ENCODE results near the gene ATP5PB.

Gene ATP5PB

DNA sequence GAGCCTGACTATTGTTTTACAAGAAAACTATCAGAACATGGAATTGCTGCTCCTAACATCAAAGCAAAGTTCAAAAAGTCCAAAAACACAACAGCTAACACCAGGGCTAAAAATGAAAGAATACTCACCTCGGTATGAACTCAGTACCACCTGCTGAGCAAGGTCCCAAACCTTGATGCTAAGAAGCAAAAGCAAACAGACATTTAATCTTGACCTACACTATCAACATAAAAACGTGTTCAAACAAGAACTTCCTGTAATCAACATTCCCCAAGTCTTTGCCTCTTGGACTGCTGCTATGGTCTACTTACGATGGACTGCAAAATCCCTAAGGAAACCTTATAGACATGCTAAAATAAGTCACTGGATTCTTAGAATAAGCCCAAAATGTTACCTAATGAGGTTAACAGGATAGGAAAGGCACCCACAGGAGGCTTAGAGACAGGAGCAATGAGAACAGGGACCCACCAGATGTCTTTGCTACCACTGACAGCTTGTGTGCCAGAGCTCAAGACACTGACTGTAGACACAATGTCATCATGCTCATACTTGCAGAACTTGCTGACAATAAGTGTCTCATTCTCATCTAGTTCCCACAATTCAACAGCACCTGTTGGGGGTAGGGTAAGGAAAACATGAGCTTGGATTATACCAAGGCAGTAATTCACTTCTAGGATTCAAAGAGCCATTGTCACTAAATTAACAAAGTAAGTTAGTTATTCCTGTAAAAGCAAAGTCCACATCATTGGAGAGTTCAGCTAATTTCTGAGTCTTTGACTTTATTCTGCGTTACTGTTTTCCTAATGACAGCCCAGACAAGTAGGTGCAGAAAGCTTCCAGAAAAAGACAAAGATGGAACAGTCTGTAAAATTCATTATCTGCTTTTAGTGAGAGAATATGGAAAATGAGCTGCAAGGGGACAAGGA lies 2.0 kb upstream of the ATP5PB start:
- no peak for DNase-seq (ENCODE audit: low read depth)

DNA sequence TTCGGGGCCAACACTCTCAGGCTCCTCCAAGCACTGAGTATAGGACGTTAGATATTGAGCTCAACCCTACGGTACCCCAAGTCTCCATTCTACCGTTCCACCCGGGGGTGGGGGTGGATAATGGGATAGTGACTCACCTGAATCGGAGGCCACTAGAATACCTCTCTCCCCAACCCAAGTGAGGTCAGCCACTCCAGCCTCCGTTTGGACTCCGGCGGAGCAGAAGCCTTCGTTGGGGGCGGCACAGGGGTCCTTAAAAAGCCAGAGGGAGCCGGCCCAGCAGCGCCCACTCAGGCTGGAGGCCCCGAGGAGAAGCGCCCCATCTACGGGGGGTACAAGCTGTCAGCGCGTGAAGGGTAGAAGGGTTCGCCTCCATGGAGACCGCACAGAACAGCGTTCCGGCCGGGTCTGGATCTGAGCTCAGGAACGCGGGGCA lies 764 bp upstream of the ATP5PB start:
- no peak for DNase-seq (ENCODE audit: low read depth)

DNA sequence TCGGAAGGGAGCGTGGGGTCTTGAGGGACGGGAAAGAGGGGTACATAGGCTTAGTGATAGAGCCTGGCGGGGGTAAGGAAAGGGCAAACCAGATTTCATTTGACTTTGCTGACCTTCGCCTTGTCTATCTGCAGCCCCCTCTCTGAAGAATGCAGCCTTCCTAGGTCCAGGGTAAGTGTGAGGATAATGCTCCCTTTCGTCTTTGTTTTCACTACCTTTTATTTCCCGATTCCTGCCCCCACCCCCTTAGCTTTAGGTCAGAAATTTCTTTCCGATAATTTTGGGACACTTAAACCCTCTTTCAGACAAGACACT lies 396 bp downstream of the ATP5PB start:
- no peak for DNase-seq (ENCODE audit: low read depth)

DNA sequence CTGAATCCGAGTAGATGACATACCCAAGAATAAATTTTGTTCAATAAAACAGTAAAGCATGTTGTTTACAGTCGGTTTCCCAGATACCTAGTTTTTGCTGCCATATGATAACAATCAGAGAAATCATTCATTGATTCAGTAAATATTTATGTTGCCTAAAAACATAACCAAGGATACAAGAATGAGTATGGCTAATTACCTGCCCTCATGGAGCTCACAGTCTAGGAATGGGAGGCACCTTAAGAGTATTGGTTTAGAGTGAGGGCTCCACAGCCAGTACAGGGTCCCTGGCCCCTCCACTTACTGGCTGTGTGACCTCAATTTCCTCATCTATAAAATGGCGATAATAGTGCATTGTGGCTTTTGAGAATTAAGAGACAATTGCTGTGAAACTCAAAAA lies 921 bp downstream of the ATP5PB start:
- DNase-seq (ENCODE audit: low read depth) = no peak

DNA sequence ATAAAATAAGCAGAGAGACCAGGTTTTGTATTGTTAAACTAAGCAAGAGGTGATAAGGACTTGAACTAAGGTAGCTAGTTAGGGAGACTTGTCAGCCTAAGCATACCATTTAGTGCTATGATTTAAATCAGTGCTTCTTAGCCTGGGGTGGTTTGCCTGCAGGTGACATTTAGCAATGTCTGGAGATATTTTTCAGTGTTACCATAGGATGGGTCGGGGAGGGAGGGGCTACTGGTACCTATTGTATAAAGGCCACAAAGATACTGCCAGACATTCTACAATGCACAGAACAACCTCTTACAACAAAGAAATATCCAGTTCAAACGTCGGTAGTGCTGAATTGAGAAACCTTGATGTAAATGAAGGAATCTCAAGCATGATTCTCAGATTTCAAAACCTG lies 3.3 kb downstream of the ATP5PB start:
- no peak for DNase-seq (ENCODE audit: low read depth)

DNA sequence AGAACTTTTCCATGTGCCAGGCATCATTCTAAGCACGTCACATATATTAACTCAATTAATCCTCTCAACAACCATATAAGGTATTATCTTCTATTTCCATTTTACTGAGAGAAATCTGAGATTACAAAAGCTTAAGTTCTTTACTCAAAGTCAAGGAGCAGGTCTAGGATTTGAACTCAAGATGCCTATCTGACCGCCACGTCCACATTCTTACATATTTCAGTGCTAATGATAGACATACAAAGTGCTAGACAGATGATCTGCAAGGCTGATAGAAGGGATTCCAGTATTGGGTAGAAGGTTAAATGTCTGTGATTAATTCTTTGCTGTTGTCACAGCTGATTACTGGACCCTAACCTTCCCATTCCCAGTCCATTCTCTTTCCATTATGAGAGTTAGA lies 4.4 kb downstream of the ATP5PB start:
- no peak for DNase-seq (ENCODE audit: low read depth)

DNA sequence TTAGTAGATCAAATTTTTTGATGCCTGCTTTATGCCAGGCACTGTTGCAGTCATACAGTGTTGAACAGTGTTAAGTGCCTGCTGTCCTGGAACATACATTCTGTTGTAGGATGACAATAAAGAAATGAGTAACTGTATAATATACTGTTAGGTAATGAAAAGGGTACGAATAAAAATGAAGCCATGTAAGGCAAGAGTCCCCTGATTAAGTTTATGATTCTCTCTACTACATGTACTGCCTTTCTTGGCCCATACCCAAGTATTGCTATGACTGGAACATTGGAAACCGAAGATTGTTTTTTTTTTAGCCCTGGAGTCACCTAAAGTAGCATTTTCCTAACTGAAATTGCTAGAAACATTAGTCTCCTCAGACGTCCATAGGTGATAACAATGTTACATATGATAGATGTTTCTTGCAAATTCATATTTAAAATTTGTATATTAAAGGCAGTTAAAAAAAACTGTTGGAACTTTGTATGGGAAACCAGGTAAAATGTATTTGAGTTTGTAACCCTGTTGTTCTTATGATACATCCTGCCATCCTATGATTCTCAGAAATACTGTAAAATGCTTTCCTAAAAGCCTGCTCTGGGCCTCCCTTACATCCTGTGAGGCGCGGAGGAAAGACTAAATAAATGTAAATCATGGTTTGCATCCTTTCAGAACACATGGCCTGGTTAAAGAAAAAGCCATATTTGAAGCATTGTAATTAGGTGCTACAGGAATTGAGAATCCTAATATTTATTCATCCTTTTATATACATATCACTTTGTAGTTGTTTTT lies 5.8 kb downstream of the ATP5PB start:
- no peak for DNase-seq (ENCODE audit: low read depth)

DNA sequence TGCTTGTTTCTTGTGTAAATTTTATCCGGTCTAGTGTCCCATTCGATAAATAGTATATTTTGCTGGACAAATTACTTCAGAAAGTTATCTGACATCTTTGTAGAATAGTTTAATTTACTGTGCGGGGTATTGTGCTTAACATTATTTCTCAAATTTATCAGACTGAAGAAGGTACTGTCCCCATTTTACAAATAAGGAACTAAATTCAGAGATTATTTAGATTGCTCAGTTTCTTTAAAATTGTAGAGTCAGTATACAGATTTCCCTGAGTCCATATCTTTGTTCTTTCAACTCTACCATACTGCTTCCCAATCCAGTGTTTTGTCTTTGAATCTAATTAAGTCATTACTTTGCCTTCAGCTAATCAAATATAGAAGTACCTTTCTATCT lies 6.4 kb downstream of the ATP5PB start:
- no peak for DNase-seq (ENCODE audit: low read depth)

DNA sequence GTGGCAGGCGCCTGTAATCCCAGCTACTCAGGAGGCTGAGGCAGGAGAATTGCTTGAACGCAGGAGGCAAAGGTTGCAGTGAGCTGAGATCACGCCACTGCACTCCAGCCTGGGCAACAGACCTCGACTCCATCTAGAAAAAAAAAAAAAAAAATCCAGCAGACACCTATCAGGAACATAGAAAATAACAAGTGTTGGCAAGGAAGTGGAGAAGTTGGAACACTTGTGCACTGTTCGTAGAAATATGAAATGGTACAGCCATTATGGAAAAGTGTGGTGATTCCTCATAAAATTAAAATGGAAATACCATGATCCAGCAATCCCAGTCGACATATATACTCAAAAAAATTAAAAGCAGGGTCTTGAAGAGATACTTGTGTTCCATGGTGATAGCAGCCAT lies 12.5 kb downstream of the ATP5PB start:
- no peak for DNase-seq (ENCODE audit: low read depth)

DNA sequence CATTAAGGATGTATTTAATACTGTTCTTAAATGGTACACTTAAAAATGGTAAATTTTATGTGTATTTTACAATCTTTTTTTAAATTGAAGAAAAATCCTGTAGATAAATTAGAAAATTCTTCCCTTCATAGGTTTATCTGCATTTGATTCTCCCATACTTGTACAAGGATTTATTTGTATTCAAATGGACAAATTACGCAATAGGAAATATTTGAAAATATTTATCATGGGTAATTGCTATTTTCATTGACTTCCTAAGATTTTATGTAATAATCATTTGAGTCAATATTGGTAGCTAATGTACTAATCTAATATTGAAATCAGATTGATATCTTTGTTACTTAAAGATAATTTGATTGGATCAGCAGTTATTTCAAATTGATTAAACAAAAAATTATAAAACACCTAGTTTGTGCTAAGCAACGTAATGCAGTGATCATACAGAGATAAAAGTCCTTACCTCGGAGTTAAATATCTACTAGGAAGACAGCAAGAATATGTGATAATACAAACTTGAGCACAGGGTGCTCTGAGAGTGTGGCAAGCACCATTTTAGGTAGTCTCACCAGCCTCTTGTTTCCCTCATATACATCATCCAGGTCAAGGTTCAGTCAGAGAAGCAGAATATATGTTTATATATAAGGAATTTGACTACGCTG lies 13.2 kb downstream of the ATP5PB start:
- no peak for DNase-seq (ENCODE audit: low read depth)

DNA sequence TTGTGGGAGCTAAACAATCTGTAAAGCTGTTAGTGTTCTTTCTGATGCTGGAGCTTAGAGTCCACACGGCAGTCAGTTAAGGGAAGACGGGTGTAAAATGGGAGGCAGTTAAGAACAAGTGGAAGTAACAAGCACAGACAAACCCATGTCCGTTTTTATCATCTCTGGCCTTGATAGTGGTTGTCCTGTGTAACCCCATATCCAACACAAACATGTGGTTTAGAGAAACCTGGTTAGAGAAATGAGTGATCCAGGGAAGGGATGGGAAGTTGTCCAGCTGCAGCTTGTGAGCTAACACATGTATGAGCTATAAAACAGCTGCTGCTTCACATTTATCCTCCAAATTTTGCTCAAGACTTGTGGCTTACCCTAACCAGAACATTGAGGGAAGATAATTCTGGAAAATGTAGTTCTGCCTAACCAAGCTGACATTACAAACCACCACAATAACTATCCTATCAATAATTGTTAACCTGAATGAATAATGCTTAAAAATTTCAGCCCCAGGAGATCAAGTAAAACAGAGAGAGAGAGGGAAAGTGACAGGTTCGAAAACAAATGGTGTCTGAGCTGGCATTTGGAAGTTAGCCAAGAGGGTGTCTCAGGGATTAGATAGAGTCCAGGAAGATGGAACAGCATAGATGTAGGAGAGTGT lies 13.9 kb downstream of the ATP5PB start:
- DNase-seq (ENCODE audit: low read depth) = peak; percentile 17

DNA sequence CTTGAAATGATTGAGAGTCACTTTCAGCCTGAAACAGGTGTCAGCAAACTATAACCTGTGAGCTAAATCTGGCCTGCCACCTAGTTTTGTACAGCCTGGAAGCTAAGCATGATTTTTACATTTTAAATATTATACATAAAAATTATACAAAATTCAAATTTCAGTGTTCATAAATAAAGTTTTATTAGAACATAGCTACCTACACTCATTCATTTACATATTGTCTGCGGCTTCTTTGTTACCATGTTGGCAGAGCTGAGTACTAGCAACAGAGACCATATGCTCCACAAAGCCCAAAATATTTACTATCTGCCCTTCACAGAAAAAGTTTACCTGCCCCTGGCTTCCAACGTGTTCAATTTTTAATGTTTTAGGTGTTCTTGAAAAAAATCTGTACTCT lies 16.5 kb downstream of the ATP5PB start:
- DNase-seq (ENCODE audit: low read depth) = no peak

DNA sequence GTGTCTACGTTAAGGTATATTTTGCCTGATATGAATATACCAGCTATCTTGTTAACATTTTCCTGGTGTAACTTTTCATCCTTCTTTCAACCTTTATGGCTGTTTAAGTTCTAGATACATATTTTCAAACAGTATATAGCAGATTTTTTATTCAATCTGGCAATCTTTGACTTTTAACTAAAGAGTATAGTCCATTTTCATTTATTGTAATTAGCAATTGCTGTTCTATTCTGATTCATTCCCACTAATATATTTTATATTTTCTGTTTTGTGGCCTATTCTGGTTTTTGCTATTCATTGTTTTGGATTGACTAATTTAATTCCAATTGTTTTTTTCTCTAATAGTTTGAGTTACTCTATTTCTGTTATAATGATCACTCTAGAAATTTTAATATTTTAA lies 17.2 kb downstream of the ATP5PB start:
- DNase-seq (ENCODE audit: low read depth) = no peak

DNA sequence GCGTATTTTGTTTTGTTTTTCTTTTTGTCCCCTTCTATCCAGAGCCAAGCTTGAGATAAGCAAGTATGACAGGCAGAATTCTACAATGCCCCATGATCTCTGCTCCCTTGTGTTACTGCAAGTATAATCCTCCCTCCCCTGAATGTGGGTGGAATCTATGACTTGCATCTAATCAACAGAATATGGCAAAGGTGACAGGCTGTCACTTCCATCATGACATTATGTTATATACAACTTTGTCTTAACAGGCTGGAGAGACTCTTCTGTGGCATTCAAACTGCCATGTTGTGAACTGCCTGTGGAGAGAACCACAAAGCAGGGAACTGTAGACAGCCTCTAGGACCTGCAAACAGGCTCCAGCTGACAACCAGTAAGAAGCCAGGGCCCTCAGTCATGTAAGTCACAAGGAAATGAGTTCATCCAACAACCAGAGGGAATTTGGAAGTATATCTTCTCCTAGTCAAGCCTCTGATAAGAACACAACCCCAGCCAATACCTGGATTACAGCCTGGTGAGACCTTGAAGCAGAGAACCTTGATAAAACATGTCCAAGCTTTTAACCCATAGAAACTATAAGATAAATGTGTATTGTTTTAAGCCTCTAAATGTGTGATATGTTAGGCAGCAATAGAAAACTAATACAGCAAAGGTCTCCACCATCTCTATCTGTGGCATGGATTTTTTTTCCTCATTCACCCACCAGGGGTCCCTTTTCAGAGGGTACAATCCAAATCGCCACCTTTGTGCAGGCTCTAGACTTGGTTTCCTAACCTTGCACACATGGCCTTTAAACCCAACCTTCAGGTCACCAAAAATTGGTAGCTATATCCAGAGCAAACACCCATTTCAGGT lies 18.8 kb downstream of the ATP5PB start:
- no peak for DNase-seq (ENCODE audit: low read depth)

DNA sequence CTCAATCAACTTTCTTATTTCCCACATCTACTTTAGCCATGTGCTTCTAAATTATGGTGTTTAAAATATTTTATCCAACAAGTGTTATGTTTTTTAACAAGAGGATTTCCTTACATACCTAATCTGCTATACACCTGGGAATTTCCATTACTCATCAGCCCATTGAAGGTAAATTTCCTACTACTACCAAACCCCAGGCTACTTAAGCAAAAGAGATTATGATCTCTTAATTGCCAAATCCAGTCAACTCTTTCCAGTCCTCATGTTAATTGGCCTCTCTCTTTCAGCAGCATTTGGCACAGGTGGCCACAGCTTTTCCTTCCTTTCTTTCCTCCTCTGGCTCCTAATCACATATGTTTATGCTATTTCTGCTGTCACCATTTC lies 19.4 kb downstream of the ATP5PB start:
- no peak for DNase-seq (ENCODE audit: low read depth)

DNA sequence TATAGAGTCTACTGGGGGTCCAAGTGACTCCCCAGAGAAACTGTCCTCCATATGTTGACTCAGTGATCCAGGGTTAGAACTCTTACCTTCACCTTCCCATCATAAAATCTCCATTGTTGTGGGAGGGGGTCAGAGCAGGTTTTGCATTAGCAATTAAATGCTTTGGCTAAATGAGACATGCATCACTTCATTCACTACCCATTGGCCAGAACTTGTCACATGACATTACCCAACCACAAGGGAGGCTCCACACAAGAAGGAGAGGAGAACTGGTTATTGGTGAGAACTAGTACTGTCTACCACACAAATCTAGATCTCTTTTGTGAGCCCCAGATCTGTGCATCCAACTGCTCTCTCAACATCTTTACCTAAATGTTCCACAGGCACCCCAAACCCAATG lies 20.3 kb downstream of the ATP5PB start:
- no peak for DNase-seq (ENCODE audit: low read depth)

DNA sequence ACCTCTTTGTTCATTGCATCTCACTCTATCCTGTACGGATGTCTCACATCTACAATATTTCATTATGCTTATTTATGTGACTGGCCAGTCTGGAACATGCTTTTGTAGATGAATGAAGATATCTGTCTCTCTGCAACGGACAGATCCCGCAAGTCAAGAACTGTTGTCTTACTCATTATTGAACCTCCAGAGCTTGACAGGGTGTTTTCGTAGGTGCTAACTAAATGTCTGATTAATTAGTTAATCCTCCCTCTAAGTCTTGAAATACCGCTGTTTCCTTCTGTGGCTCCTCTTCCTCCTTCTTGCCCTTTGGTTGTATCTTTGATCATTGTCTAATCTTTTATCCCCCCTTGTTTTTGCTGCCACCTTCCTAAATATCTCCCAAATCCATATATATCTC lies 21.3 kb downstream of the ATP5PB start:
- DNase-seq (ENCODE audit: low read depth) = no peak

DNA sequence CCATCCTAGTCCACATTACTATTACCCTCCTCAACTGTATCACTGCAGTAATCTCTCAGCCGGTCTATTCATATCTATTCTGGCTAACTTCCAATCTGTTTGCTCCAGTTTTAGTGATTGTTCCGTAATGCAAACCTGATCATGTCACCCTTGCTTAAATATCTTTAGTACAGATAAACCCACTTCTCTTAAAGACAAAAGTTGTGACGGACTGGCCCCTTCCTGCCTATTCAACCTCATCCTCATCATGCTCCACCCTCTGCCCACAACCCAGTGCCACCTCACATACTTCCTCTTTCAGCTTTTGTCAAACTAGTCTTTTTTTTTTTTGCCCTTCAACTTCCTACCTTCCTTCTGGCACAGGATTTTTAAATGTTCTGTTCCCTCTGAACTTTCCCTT lies 21.7 kb downstream of the ATP5PB start:
- no peak for DNase-seq (ENCODE audit: low read depth)

DNA sequence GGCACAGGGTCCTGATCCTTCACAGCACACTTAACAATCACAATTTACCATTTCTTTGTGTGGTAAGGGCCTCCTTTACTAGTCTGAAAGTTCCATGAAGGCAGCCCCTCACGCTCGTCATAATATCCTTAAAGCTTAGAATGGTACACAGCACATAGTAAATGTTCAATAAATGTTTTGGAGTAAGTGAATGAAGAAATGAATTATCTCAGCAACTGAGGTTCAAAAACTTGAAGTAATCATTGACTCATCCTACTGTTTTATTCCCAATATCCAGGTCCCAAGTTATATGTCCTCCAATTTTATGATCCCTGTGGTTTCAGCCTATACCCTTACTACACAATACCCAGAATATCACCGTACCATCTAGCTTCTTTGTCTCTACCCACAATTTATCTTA lies 22.3 kb downstream of the ATP5PB start:
- DNase-seq (ENCODE audit: low read depth) = no peak

DNA sequence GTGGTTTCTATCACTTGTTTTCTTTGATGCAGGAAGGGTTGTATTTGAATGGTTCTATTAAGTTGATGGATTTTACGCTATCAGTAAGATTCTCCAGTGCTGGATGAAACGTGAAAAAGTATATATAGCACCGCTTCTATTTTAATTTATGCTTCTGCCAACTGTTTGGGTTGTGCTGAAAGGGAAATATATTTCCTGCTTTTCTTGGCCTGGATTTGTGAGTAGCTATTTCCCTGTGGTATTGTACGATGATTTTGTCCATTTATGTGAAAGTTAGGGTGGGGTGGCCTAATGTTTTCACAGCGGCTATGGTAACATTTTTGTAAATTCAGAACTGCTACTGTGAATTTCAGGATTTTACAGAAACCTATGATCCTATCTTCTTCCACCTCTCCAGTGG lies 24.8 kb downstream of the ATP5PB start:
- DNase-seq (ENCODE audit: low read depth) = no peak

DNA sequence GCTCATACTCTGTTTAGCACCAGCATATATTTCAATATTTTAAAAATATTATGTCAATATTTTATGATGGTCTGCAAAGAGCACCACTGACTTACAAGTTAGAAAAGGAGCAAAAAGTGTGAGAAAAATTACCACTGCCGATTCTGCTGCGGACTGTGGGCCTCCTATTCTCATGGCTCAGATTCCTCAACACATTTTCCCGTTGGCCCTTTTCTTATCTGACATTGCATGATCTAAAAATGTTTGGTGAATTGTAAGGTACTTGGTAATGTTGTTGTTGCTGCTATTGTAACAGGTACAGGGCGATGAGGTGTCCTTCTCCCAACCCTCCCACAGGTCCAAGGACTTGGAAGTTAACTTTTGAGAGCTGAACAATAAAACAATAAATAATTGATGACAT lies 25.3 kb downstream of the ATP5PB start:
- no peak for DNase-seq (ENCODE audit: low read depth)

DNA sequence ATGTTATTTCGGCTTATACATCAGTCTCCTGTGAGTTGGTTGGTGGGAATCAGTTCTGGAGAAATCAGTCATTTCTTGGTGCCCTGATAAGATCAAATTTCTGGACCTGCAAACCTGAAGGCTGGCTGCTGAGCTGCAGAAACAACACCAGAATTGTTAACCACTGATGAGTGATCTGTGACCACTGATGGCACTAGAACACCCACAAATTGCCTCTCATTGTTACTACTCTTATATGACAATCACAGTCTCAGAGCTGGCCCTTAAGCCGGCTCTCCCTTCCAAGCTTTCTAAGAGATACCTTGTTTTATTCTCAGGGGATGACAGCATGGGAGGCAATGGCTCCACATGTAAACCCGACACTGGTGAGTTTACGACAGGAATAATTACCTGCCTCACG lies 26.4 kb downstream of the ATP5PB start:
- DNase-seq (ENCODE audit: low read depth) = no peak
